Measurements from ENCODE around the gene KRT72.

The KRT72 gene

DNA sequence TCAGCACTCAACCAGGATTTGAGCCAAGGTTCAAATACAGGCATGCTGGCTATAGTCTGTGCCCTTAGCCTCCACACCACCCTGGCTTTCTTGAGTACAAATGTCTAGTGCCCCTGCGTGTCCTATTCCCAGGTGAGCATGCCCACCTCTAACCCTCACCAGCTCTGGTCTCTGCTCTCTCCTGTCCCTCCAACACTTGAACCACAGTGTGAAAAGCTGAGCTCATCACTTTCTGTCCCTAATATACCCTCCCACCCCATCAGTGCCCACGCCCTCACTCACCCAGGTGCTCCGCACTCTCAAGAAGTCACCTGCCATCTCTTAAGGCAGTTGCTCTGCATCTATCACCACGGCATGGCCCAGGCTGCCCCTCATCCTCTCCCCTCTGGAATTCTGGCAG lies 41.3 kb downstream of the KRT72 start:
- Histone ChIP-seq H3F3A (ENCODE audit: control insufficient read depth, insufficient read depth) (no peaks in the 10 kb centered on the region), H3K36me3 (ENCODE audit: control insufficient read depth, low read length) (no peaks in the 10 kb centered on the region), H3K79me2 (ENCODE audit: control insufficient read depth, low read length) (no peaks in the 10 kb centered on the region), H3K4me1 (ENCODE audit: control insufficient read depth, low read length) (no peaks in the 10 kb centered on the region), H3K9me3 (ENCODE audit: control insufficient read depth, insufficient read depth, low read length) (no peaks in the 10 kb centered on the region), H3K4me3 (ENCODE audit: low read length) (no peak overlapping the region), H3K27me3 (ENCODE audit: control insufficient read depth, low read length) (0 out of 2 replicates have a peak, but pooled peaks cover 9% of the 10 kb centered on the region), H3K27ac (ENCODE audit: low read depth, low read length) (no peak overlapping the region), H4K20me1 (ENCODE audit: control insufficient read depth, insufficient read depth, low read depth, low read length) (no peaks in the 10 kb centered on the region), H3K4me2 (ENCODE audit: low read length) (no peak overlapping the region), H3K9me2 (replicated peaks; ENCODE audit: control insufficient read depth, low read length) (no peaks in the 10 kb centered on the region)
- TF ChIP-seq EZH2phosphoT487 (IDR thresholded peaks at IDR 0.05; ENCODE audit: borderline replicate concordance, low read length): no peak
- TF ChIP-seq, protein P1, sequence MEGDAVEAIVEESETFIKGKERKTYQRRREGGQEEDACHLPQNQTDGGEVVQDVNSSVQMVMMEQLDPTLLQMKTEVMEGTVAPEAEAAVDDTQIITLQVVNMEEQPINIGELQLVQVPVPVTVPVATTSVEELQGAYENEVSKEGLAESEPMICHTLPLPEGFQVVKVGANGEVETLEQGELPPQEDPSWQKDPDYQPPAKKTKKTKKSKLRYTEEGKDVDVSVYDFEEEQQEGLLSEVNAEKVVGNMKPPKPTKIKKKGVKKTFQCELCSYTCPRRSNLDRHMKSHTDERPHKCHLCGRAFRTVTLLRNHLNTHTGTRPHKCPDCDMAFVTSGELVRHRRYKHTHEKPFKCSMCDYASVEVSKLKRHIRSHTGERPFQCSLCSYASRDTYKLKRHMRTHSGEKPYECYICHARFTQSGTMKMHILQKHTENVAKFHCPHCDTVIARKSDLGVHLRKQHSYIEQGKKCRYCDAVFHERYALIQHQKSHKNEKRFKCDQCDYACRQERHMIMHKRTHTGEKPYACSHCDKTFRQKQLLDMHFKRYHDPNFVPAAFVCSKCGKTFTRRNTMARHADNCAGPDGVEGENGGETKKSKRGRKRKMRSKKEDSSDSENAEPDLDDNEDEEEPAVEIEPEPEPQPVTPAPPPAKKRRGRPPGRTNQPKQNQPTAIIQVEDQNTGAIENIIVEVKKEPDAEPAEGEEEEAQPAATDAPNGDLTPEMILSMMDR (IDR thresholded peaks at IDR 0.05; ENCODE audit: low read depth, low read length, poor library complexity, severe bottlenecking): no peak

DNA sequence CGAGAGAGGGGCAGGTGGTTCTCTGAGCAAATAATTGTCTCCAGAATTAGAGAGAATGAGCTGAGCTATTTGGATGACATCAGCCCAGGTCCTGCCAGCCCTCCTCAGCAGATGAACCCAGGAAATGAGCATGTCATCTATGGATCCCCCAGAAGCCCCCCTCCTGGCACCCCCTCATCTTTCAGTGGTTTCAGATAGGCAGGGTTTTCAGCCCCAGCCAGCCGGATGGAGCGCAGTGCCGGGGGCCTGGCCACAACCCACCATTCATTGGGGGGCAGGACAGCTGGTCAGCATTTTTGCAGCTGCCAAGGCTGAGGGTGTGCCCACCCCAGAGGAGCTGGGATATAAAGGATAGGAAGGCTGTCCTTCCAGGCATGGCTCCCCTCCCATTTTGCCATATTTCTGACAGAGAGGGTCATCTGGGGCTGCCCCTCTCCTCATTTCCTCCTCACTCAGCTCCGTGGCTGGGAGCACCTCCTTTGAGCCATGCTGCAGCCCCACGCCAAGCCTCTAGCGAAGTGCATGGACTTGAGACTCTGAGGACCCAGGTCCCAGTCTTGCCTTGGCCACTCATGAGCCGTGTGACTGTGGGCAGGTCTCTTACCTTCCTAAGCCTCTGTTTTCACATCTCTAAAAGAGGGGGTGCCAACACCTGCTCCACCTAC lies 42.4 kb downstream of the KRT72 start:
- Histone ChIP-seq H3K4me1 (ENCODE audit: control insufficient read depth, low read length) (no peaks in the 10 kb centered on the region), H3K4me3 (ENCODE audit: low read length) (no peak overlapping the region), H3K9me3 (ENCODE audit: control insufficient read depth, insufficient read depth, low read length) (no peaks in the 10 kb centered on the region), H3K4me2 (ENCODE audit: low read length) (no peak overlapping the region), H3K9me2 (replicated peaks; ENCODE audit: control insufficient read depth, low read length) (no peaks in the 10 kb centered on the region), H3K27me3 (ENCODE audit: control insufficient read depth, low read length) (0 out of 2 replicates have a peak, but pooled peaks cover 5% of the 10 kb centered on the region), H3K79me2 (ENCODE audit: control insufficient read depth, low read length) (no peaks in the 10 kb centered on the region), H3F3A (ENCODE audit: control insufficient read depth, insufficient read depth) (no peaks in the 10 kb centered on the region), H3K27ac (ENCODE audit: low read depth, low read length) (no peak overlapping the region), H3K36me3 (ENCODE audit: control insufficient read depth, low read length) (no peaks in the 10 kb centered on the region), H4K20me1 (ENCODE audit: control insufficient read depth, insufficient read depth, low read depth, low read length) (no peaks in the 10 kb centered on the region)
- no peak for TF ChIP-seq EZH2phosphoT487 (IDR thresholded peaks at IDR 0.05; ENCODE audit: borderline replicate concordance, low read length)
- TF ChIP-seq, protein P1 (IDR thresholded peaks at IDR 0.05; ENCODE audit: low read depth, low read length, poor library complexity, severe bottlenecking): no peak

DNA sequence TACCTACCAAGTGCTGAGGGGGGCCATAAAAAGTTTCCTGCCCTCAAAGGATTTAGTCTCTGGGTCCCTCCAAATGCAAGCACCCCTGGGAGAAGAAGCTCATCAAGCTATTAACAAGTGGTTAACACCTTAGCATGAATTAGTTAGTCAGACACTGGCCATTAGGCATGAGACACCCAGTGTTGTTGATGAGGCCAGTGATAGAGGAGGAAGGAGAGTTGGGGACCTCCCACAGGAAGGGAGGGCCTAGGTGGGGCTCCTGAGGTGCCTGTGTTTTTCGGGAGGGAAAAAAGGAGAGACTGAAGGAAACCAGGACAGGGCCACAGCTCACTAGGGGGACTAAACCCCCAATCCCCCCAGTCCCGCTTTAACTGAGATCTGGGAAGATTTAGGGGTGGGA lies 43.8 kb downstream of the KRT72 start:
- Histone ChIP-seq H3K79me2 (ENCODE audit: control insufficient read depth, low read length) (no peaks in the 10 kb centered on the region), H3K27ac (ENCODE audit: low read depth, low read length) (no peak overlapping the region), H3K27me3 (ENCODE audit: control insufficient read depth, low read length) (0 out of 2 replicates have a peak, but pooled peaks cover 4% of the 10 kb centered on the region), H3K9me3 (ENCODE audit: control insufficient read depth, insufficient read depth, low read length) (no peaks in the 10 kb centered on the region), H4K20me1 (ENCODE audit: control insufficient read depth, insufficient read depth, low read depth, low read length) (no peaks in the 10 kb centered on the region), H3K4me3 (ENCODE audit: low read length) (no peak overlapping the region), H3K9me2 (replicated peaks; ENCODE audit: control insufficient read depth, low read length) (no peaks in the 10 kb centered on the region), H3K4me2 (ENCODE audit: low read length) (no peak overlapping the region), H3F3A (ENCODE audit: control insufficient read depth, insufficient read depth) (no peaks in the 10 kb centered on the region), H3K36me3 (ENCODE audit: control insufficient read depth, low read length) (no peaks in the 10 kb centered on the region), H3K4me1 (ENCODE audit: control insufficient read depth, low read length) (no peaks in the 10 kb centered on the region)
- TF ChIP-seq, protein P1 (IDR thresholded peaks at IDR 0.05; ENCODE audit: low read depth, low read length, poor library complexity, severe bottlenecking): no peak
- no peak for TF ChIP-seq EZH2phosphoT487 (IDR thresholded peaks at IDR 0.05; ENCODE audit: borderline replicate concordance, low read length)

Measured in DOHH2 (cell line).